ENCODE measurements around the gene TPM4.
A peak's percentile ranks its signal among the peaks of the same experiment; 100 is the strongest.
"Not testable (repeated sequence)": the region's sequence is repeated elsewhere in the genome, so short reads cannot be mapped to it uniquely, and the experiment has no call there.

TPM4 gene

GRCh38 chr19:16076154-16076957 lies at the start of gene TPM4:
Gene TPM4, plus strand, starts transcription at chr19:16076495. Its CDS starts 71 bp downstream, at chr19:16076566.
- Mint-ChIP-seq H3K4me1 (ENCODE audit: low read depth) (peaks cover 72% of the 10 kb centered on the region), H3K36me3 (ENCODE audit: low read depth) (peaks cover 38% of the 10 kb centered on the region), H3K27ac (peak within 1 kb of the TSS; percentile 97), H3K27me3 (no peaks in the 10 kb centered on the region), H3K9me3 (no peaks in the 10 kb centered on the region), H3K4me3 (peak within 1 kb of the TSS; percentile 87)

DNA sequence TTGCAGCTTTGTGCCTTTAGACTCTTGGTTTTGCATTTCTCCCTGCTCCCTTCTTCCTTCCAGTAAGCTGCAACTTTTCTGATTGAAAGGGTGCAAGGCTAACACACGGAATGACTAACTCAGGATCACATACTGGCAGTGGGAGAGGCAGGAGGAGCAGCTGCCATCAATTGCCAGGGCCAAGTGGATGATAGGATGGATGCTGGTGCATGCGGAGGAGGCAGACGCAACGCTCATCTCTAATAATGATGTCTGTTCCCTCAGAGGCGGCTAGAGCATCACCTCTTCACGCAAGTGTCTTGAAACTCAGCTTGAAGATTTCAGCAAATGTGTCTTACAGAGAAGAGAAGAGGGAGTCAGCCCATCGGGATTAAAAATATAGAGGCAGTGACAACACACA lies 49.5 kb upstream of the TPM4 start:
- no peak overlapping the region for H3K4me3 Mint-ChIP-seq

DNA sequence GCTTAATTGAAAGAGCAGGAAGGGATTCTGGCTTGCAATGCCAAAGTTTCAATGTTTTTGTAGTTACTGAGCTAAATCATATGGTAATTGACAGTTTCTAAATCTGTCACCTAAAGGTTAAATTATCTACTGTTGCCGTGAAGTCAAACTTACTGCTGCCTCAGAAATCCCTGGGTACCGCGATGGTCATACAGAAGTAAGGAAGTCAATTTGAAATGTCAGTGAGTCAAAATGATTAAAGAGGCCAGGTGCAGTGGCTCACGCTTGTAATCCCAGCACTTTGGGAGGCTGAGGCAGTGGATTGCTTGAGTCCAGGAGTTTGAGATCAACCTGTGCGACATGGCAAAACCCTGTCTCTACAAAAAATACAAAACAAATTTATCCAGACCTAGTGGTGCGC lies 48.8 kb upstream of the TPM4 start:
- no peak overlapping the region for H3K4me3 Mint-ChIP-seq
- H3K27me3 Mint-ChIP-seq, result no peaks in the 10 kb centered on the region
- H3K27ac Mint-ChIP-seq, result peak overlapping the region; percentile 31
- peaks cover 11% of the 10 kb centered on the region for H3K4me1 Mint-ChIP-seq (ENCODE audit: low read depth)
- no peaks in the 10 kb centered on the region for H3K36me3 Mint-ChIP-seq (ENCODE audit: low read depth)
- H3K9me3 Mint-ChIP-seq, result no peaks in the 10 kb centered on the region

More for the DNA sequence above, 49.5 kb upstream of the TPM4 start:
- Mint-ChIP-seq H3K27ac (peak overlapping the region; percentile 6), H3K4me1 (ENCODE audit: low read depth) (peaks cover 11% of the 10 kb centered on the region), H3K36me3 (ENCODE audit: low read depth) (no peaks in the 10 kb centered on the region), H3K27me3 (no peaks in the 10 kb centered on the region), H3K9me3 (no peaks in the 10 kb centered on the region)

GRCh38 chr19:16030155-16030554 lies 46.1 kb upstream of the TPM4 start:
- not testable (repeated sequence) for H3K27me3 Mint-ChIP-seq; H3K36me3 Mint-ChIP-seq (ENCODE audit: low read depth); H3K9me3 Mint-ChIP-seq; H3K4me3 Mint-ChIP-seq; H3K27ac Mint-ChIP-seq
- peaks cover 11% of the 10 kb centered on the region for H3K4me1 Mint-ChIP-seq (ENCODE audit: low read depth)

- no peaks in the 10 kb centered on the region for H3K9me3 Mint-ChIP-seq
- H3K4me1 Mint-ChIP-seq (ENCODE audit: low read depth), result peaks cover 11% of the 10 kb centered on the region
- H3K27me3 Mint-ChIP-seq, result no peaks in the 10 kb centered on the region
- H3K36me3 Mint-ChIP-seq (ENCODE audit: low read depth), result no peaks in the 10 kb centered on the region
- no peak overlapping the region for H3K4me3 Mint-ChIP-seq
- H3K27ac Mint-ChIP-seq, result no peak overlapping the region
Observed at GRCh38 chr19:16030964-16031871, 45.1 kb upstream of the TPM4 start.

DNA sequence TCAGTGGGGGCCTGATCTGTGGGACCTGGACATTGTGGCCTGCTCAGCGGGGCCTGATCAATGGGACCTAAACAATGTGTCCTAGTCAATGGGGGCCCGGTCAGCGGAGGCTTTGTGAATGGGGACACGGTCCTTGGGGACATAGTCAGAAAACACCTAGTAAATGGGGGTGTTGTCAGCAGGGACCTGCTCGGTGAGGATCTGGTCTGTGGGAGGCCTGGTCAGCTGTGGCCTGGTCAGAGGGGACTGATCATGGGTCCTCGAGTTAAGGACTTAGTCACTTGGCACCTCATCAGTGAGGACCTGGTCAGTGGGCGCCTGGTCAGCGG lies 44.5 kb upstream of the TPM4 start:
- Mint-ChIP-seq H3K4me3 (no peak overlapping the region), H3K36me3 (ENCODE audit: low read depth) (no peaks in the 10 kb centered on the region), H3K27ac (no peak overlapping the region), H3K9me3 (no peaks in the 10 kb centered on the region), H3K27me3 (no peaks in the 10 kb centered on the region), H3K4me1 (ENCODE audit: low read depth) (peaks cover 10% of the 10 kb centered on the region)

- Mint-ChIP-seq H3K27me3 (no peaks in the 10 kb centered on the region), H3K27ac (no peak overlapping the region), H3K4me3 (no peak overlapping the region), H3K9me3 (no peaks in the 10 kb centered on the region), H3K4me1 (ENCODE audit: low read depth) (peaks cover 2% of the 10 kb centered on the region), H3K36me3 (ENCODE audit: low read depth) (no peaks in the 10 kb centered on the region)
Observed at GRCh38 chr19:16032509-16033135, 43.7 kb upstream of the TPM4 start.

DNA sequence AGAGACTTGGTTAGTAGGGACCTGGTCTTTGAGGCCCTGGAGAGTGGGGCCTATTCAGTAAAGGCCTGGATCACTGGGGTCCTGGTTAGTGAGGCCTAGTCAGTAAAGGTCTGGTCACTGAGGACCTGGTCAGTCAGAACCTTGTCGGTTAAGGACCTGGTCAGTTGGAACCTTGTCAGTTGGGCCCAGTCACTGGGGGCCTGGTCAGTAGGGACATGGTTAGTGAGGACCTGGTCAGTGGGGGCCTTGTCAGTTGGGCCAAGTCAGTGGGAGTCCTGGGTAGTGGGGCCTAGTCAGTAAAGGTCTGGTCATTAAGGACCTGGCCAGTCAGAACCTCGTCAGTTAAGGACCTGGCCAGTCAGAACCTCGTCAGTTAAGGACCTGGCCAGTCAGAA lies 43.2 kb upstream of the TPM4 start:
- H3K4me3 Mint-ChIP-seq, result no peak overlapping the region
- no peaks in the 10 kb centered on the region for H3K4me1 Mint-ChIP-seq (ENCODE audit: low read depth)
- H3K9me3 Mint-ChIP-seq, result no peaks in the 10 kb centered on the region
- no peaks in the 10 kb centered on the region for H3K36me3 Mint-ChIP-seq (ENCODE audit: low read depth)
- no peak overlapping the region for H3K27ac Mint-ChIP-seq
- H3K27me3 Mint-ChIP-seq, result no peaks in the 10 kb centered on the region

GRCh38 chr19:16033721-16034120 lies 42.6 kb upstream of the TPM4 start:
- Mint-ChIP-seq H3K27me3 (no peaks in the 10 kb centered on the region), H3K4me3 (no peak overlapping the region), H3K4me1 (ENCODE audit: low read depth) (no peaks in the 10 kb centered on the region), H3K9me3 (no peaks in the 10 kb centered on the region), H3K27ac (no peak overlapping the region), H3K36me3 (ENCODE audit: low read depth) (no peaks in the 10 kb centered on the region)

DNA sequence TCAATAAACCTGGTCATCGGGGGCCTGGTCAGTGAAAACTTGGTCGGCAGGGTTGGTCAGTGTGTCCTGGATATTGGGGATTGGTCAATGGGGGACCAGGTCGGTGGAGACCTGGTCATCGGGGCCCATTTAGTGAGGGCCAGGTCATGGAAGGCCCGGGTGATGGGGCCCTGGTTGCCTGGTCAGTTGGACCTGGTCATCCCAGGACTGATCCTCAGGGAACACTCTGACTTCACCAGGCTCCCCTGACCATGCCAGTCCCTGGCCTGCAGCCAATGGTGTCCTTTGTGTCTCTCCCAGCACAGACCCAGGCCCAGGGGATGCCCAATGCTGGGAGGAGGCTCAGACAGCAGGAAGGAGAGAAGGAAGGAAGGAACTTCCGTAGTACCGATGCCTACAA lies 42.1 kb upstream of the TPM4 start:
- Mint-ChIP-seq H3K36me3 (ENCODE audit: low read depth) (no peaks in the 10 kb centered on the region), H3K27ac (no peak overlapping the region), H3K27me3 (no peaks in the 10 kb centered on the region), H3K4me1 (ENCODE audit: low read depth) (no peaks in the 10 kb centered on the region), H3K9me3 (no peaks in the 10 kb centered on the region), H3K4me3 (no peak overlapping the region)

GRCh38 chr19:16034958-16035560 lies 41.2 kb upstream of the TPM4 start:
- Mint-ChIP-seq H3K4me1 (ENCODE audit: low read depth) (no peaks in the 10 kb centered on the region), H3K27me3 (no peaks in the 10 kb centered on the region), H3K36me3 (ENCODE audit: low read depth) (no peaks in the 10 kb centered on the region), H3K4me3 (no peak overlapping the region), H3K9me3 (no peaks in the 10 kb centered on the region), H3K27ac (no peak overlapping the region)

- Mint-ChIP-seq H3K27me3 (no peaks in the 10 kb centered on the region), H3K27ac (no peak overlapping the region), H3K9me3 (no peaks in the 10 kb centered on the region), H3K36me3 (ENCODE audit: low read depth) (no peaks in the 10 kb centered on the region), H3K4me3 (no peak overlapping the region), H3K4me1 (ENCODE audit: low read depth) (no peaks in the 10 kb centered on the region)
Observed at GRCh38 chr19:16035601-16036297, 40.5 kb upstream of the TPM4 start.

DNA sequence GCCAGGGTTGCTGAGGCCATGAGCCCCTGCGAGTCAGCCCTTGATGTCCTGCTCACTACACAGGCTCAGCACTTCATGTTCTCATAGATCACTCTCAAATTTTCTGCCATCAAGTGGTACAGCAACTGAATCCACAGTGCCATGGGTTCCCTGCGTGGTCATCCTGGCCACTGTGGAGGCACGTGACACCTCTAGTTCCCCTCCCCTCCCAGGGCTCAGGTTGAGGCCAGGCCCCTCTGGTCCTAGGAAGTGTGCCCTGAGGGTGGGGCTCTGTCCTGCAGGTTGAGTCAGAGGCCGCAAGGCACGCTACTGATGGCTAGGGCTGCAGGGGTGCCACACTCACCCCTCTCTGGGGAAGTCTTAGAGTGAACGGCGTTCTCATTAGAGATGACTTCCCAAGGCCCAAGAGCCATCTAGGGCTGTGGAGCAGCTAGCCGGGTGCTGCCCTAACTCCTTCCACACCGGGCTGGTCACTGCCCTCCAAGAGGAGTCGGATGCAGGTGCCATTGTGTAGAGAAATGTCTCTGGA lies 39.8 kb upstream of the TPM4 start:
- no peak overlapping the region for H3K4me3 Mint-ChIP-seq
- no peaks in the 10 kb centered on the region for H3K9me3 Mint-ChIP-seq
- H3K27me3 Mint-ChIP-seq, result no peaks in the 10 kb centered on the region
- H3K36me3 Mint-ChIP-seq (ENCODE audit: low read depth), result no peaks in the 10 kb centered on the region
- no peak overlapping the region for H3K27ac Mint-ChIP-seq
- H3K4me1 Mint-ChIP-seq (ENCODE audit: low read depth), result peaks cover under 1% of the 10 kb centered on the region

DNA sequence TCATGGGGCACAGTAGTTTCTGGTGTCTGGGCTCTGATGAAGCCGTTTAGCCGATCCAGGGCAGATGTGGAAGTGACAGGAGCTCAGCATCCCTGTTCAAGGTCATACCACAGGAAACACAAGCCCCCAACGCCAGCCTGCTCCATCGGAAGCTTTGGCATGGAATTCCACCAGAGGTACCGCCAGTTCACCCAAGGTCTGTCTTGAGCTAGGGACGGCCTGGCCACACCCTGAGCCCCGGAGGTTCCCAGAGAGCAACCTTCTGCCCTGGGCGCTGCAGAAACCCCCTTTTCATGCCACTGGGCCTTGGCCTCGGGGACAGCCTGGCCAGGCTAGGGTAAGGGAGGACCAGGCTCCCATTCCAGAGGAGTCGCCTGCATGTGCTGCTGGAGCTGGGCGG lies 39.4 kb upstream of the TPM4 start:
- Mint-ChIP-seq H3K4me3 (no peak overlapping the region), H3K9me3 (no peaks in the 10 kb centered on the region), H3K27ac (no peak overlapping the region), H3K27me3 (no peaks in the 10 kb centered on the region), H3K36me3 (ENCODE audit: low read depth) (no peaks in the 10 kb centered on the region), H3K4me1 (ENCODE audit: low read depth) (peaks cover 5% of the 10 kb centered on the region)

All from stimulated activated naive CD8-positive, alpha-beta T cell treated with anti-CD3 and anti-CD28 coated beads, Interleukin-15, Interleukin-2, amounts not matched to agents 100 ng/mL and 50 ng/mL, for 24 hours (primary cell).